Activated T-cell treated with anti-CD3 and anti-CD28 coated beads, Interleukin-2, amount 50 U/mL, for 48 hours (primary cell): ENCODE results near the gene MCM5.

ENCODE experiments used
- DNase-seq, 2 experiments: peaks; one replicate each; pipeline ENCODE4 v3.0.0-alpha.2; 2020

The MCM5 gene

DNA sequence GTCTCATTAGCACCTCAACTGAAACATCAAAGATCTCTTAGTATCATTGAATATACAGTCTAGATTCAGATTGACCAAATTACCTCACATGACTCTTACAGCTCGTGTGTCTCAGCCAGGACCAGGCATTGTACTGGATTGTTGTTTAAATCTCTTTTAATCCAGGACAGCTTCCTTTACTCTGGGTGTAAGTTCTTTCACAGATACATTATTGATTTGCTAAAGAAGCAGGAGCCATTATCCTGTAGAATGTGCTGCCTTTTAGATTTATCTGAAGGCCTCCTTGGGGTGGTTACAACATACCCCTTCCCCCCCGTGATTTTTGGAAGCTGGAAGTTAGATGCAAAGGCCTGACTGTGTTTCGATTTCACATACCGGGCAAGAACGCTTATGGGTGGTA is 4.2 kb downstream of the MCM5 start:
- DNase-seq: no peak

- DNase-seq: no peak
These were observed 6.5 kb downstream of the MCM5 start for GRCh38 chr22:35406443-35406842.

- DNase-seq: no peak
These were observed 7.4 kb downstream of the MCM5 start for GRCh38 chr22:35407362-35407761.

DNA sequence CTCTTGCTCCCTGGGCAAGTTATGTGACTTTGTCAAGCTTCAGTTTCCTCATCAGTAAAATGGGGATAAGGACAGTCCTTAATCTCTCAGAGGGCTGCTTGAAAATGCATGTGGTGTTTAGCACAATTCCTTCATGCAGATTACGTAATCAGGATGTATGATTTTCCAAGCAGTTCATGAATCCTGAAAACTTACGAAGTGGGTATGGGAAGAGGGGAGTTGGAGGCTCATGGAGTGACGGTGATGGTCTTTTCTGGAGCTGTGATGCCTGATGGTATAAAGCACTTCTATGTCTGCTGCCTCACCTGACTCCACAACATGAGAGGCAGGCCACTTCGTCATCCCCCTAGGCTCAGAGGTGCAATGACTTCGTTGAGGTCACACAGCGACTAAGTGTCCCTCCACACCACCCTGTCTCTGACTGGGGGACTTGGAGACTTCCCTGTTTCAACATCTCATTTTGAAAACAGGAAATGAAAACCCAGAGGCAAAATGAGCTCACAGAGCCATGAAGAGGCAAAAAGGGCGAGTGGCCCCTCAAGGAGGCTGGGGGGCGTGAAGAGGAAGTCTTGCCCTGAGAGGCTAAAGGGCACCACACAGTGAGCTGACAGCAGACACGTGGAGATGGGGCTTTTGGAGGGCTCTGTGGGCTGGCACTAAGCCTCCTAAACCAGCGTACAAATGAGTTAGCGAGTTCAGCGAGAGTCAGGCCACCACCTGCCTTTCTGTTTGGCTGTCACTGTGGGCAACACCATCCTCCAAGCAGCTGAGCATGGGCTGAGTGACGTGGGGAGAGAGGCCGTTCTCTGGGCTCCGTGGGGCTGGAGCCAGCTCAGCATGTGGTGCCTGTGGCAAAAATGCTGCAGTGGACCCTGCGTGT is 10.1 kb downstream of the MCM5 start:
- peak in 1 of 2 experiments; percentile 33 for DNase-seq

DNA sequence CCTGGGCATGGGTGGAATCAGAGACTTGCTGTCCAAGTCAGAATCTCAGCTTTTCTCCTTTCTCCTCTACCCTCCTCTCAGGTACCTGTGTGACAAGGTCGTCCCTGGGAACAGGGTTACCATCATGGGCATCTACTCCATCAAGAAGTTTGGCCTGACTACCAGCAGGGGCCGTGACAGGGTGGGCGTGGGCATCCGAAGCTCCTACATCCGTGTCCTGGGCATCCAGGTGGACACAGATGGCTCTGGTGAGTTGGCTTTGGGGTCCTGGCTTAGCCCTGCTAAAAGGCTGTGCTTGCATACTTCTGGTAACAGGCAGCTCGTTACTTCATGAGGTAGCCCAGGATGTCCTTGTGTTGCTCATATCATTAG is 10.7 kb downstream of the MCM5 start:
- no peak for DNase-seq

DNA sequence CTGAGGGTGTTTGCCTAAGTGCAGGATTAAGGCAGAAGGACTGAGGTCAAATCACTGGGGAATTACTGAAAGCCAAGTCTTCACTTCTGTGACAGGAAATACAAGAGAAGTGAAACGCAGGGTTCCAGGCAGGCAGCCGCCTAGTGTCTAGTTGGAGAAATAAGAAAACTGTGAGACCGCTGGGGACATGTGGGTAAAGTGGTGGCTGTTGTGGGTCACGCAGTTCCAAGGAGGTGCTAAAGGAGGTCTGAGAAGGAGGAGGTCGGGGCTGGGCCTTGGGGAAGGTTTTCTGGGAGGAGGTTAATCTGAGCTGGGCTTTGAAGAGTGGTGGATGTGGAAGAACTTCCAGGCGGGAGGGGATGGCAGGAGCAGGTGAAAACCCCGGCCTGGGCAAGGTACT is 11.2 kb downstream of the MCM5 start:
- no peak for DNase-seq

DNA sequence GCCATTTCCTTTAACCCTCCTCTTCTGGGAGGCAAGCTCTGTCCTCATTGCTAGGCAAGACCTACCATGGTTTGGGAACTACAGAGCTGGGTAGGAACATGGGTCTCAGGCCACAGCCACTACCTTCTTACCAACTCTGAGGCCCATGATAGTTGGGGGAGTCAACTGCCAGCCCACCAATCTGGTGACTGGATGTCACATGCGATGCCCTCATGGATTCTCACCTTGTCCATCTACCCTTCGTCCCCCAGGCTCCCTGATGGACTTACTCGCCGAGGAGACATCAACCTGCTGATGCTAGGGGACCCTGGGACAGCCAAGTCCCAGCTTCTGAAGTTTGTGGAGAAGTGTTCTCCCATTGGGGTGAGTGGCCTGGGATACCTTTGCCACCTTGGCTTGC is 13.7 kb downstream of the MCM5 start:
- peak in 1 of 2 experiments; percentile 16 for DNase-seq

DNA sequence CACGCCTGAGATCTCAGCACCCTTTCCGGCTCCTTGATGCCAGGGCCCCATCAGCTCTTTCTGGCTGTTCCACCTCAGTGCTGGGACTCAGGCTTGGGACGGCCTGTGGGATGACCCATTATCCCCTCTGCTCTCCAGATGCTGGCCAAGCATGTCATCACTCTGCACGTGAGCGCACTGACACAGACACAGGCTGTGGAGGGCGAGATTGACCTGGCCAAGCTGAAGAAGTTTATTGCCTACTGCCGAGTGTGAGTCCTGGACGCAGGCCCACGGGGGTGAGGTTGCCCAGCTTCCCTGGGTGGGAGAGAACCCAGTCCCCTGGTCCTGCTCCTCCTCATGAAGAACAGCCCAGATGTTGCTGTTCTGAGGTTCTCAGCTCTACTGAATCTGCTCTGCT is 17.7 kb downstream of the MCM5 start:
- no peak for DNase-seq

- DNase-seq: no peak
These were observed 18.1 kb downstream of the MCM5 start for GRCh38 chr22:35418088-35418487.

DNA sequence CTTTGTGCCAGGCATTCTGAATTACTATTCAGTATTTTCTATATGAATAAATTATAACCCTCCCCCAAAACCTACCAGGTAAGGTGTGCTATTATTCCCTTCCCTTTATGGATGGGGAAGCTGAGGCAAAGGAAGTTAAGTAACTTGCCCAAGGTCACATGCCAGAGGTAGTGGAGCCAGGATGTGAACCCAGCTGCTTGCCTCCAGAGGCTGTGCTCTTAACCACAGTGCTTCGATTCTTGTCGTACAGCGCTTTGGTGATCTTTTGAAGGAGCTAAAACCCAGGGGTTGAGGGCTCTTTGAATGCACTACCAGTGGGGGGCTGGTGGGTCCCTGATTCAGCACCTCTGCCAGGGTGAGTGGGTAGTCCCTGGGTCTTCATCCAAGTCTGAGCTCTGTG is 18.8 kb downstream of the MCM5 start:
- DNase-seq: no peak

DNA sequence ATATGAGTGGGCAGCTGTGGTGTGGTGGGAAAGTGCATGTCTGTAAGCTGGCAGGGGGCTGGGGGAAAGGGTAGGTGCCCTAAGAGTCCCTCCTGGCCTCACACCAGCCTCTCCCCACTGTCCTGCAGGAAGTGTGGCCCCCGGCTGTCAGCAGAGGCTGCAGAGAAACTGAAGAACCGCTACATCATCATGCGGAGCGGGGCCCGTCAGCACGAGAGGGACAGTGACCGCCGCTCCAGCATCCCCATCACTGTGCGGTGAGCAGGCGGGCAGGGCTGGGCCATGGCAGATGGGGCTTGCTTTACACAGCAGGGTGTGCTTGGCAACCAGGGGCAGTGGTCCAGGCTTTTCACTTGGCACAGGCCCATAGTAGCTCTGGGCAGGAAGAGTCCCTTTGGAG is 19.8 kb downstream of the MCM5 start:
- no peak for DNase-seq

- peak in 1 of 2 experiments; percentile 17 for DNase-seq
These were observed 21.2 kb downstream of the MCM5 start for GRCh38 chr22:35421121-35421520.

- DNase-seq: no peak
These were observed 22.2 kb downstream of the MCM5 start for GRCh38 chr22:35422145-35422544.

DNA sequence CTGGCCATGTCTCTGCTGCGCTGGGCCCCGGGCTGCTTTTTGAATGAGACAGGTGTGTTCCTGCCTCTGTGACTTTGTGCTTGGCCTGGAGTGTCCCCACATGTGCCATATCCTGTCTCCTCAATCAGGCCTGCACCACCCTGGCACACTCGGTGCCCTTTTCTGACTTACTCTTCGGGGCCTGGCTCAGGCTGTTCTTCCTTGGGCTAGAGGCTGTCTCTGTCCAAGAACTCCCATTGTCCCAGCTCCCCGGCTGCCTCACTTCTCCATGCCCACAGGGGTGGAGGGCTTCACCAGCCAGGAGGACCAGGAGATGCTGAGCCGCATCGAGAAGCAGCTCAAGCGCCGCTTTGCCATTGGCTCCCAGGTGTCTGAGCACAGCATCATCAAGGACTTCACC is 23.0 kb downstream of the MCM5 start:
- DNase-seq: no peak

GRCh38 chr22:35424081-35424480 is 24.1 kb downstream of the MCM5 start:
- DNase-seq: no peak

- no peak for DNase-seq
These were observed 24.8 kb downstream of the MCM5 start for GRCh38 chr22:35424761-35425160.

DNA sequence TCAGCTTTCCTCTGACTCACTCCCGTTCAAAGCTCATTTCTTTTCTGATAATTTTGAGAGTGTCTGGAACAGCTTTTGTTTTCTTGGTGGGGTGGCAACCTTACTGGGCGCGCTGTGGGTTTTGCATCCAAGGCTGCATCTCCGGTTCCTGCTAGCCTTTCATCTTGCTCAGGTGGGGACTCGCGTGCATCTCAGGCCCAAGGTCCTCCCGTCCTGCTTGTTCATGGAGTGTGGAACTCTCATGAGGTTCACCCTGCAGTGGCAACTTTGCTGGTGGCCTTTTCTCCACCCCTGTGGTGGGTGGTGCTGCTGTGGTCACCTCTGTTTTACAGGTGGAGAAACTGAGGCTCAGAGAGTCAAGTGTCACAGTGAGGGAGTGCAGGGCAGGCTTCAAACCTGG is 25.6 kb downstream of the MCM5 start:
- DNase-seq: no peak

DNA sequence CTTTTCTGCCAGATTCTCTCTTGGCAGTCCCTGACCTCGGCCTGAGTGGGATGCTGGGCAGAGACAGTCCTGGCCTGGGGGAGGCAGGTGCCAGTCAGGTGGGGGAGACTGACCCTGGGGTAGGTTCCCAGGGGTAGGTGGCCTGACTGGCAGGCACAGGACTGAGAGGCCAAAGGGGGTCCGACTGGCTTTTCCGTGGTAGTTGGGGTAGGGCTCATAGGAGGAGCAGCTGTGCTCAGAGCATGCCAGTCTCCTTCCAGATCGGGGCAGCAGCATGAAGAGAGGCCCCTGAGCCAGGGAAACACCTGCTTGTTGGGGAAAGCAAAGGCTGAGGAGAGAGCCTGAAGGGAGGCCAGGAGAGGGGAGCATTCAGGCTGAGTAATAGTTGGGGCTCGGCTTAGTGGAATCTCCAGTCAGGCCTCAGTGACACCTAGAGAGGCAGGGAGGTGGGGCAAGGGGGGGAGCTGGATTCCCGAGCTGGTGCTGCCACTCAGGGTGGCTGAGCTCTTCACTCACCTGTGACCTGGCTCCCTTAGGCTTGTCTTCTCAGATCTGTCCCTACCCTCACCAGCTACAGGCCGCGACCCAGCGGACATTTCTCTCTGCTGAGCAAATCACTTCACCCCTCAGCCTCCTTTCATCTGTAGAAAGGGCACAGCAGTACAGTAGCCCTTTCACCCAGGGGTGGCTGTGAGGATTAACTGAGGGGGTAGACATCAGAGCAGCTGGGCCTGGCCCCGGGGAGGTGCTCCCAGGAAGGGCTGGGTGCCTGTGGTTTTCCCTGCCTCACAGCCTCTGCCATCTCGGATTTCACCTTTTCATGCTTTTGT is 26.2 kb downstream of the MCM5 start:
- no peak for DNase-seq

DNA sequence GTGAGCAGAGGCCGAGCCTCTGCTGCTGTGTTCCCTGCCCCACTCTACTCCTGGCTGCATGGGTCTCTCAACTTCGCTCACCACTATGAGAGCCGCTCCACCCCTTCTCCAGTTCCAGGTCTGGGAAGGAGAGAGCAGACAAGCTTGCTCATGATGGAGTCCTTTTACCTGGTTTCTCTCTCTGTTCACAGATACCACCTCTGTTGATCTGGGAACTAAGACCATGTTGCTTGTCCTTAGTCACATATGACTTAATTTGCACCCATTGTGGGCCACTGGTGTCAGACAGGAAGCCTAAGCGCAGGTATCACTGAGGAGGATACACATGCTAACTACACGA is 26.8 kb downstream of the MCM5 start:
- DNase-seq: no peak

DNA sequence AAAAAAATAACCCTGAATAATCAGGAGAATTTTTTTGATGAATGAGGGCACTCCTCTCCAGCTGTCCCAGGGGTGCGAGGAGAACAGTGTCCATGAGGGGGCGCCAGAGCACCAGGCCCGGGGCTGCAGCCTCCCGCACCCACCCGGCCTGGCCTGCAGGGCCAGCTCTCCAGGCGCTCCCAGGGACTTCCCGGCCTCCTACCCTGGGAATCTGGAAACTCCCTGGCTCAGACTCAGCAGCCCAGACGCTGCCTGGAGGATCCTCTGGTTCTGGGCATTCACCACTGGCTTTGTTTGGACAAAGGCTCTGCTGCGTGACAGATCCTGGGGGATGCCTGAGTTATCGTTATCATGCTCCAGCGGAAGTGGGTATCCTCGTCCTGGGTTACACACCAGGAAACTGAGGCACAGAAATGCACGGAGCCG is 31.0 kb downstream of the MCM5 start:
- DNase-seq: peak; percentile 81 to 83

GRCh38 chr22:35431483-35432227 is 31.7 kb downstream of the MCM5 start:
- no peak for DNase-seq

DNA sequence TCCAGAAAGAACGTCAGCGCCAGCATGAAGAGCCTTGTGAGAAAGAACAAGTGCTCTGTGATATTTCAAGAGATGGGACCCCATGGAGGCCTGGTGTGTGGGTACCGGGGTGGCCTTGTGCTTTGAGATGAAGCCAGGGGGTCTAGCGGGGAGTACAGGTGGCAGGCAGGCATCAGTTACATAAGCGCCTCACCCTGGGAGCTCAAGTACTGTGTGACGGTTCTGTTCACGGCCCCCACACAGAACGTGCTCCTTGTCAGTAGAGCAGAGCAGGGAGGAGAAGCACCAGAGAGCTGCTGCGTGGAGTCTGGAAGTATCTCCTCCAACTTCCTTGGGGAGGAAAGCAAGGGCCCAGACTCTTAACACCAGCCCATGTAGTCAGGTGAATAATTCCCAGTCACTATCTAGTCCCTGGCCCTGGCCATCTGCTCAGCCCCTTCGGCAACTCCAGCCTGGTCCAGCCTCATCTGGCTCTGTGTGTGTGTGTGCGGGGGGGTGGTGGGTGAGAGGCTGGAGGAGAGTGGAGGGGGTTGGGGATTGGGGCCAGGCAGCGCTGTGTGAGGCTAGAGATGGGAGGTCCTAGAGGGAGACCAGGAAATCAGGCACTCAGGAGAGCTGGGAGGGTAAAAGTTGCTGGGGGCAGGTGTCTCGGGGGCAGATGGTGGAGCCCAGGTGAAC is 32.4 kb downstream of the MCM5 start:
- DNase-seq: no peak
